Measurements from ENCODE around the gene MACROD2. TPM values are rescaled to one million over a fixed set of nuclear protein-coding genes. Genes with fewer than 3 reads are reported as not detected.

MACROD2 gene
- total RNA-seq, 1 donor from 2014 or later, result 2.5 TPM

DNA sequence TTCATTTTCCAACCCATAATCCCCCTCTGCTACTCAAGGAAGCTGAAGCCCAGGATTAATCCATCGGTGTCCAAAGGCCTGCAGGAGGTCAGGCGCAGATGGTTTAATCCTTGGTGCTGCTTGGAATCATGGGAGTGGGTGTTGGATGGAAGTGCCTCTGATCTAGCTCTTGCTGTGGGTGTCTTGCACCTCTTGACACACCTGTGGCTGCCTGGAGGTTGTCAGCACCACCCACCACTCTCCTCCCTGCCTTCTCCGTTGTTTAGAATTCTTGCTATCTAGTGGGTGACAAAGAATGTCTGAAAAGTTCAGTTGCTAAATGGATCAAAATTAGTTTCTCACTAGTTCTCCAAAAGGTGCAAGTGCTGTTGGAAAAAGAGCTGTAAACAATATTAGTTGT is 1416.5 kb downstream of the MACROD2 start:
- no peak for DNase-seq (ENCODE audit: extremely low spot score, unreplicated experiment)
- no peak overlapping the region for H3K4me3 Mint-ChIP-seq (ENCODE audit: unreplicated experiment)
- no peaks in the 10 kb centered on the region for H3K4me1 Mint-ChIP-seq (ENCODE audit: unreplicated experiment)
- TF ChIP-seq, protein P1, sequence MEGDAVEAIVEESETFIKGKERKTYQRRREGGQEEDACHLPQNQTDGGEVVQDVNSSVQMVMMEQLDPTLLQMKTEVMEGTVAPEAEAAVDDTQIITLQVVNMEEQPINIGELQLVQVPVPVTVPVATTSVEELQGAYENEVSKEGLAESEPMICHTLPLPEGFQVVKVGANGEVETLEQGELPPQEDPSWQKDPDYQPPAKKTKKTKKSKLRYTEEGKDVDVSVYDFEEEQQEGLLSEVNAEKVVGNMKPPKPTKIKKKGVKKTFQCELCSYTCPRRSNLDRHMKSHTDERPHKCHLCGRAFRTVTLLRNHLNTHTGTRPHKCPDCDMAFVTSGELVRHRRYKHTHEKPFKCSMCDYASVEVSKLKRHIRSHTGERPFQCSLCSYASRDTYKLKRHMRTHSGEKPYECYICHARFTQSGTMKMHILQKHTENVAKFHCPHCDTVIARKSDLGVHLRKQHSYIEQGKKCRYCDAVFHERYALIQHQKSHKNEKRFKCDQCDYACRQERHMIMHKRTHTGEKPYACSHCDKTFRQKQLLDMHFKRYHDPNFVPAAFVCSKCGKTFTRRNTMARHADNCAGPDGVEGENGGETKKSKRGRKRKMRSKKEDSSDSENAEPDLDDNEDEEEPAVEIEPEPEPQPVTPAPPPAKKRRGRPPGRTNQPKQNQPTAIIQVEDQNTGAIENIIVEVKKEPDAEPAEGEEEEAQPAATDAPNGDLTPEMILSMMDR (IDR thresholded peaks at IDR 0.05), result no peak
- no peak overlapping the region for H3K27ac Mint-ChIP-seq (ENCODE audit: unreplicated experiment)
- H3K36me3 Mint-ChIP-seq (ENCODE audit: unreplicated experiment), result no peaks in the 10 kb centered on the region
- no peaks in the 10 kb centered on the region for H3K9me3 Mint-ChIP-seq (ENCODE audit: unreplicated experiment)
- H3K27me3 Mint-ChIP-seq (ENCODE audit: unreplicated experiment), result peaks cover 4% of the 10 kb centered on the region

DNA sequence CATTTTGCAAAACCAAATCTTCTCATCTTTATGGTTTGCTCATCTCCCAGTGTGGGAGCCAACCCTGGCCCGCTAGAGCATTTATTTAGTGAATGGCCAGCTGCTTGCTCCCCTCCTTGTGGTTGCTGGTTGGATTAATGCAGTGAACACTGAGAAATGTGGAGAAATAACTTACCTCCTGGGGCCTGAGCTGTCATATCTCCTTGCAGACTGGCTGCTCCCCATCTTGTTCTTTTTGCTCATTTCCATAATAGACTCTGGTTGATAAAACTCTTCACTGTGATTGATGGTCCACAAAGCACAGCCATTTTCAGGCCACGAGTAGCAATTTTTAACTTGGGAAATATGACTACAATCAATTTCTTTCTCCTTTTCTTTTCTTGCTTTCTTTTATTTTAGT is 1420.6 kb downstream of the MACROD2 start:
- no peak for DNase-seq (ENCODE audit: extremely low spot score, unreplicated experiment)
- Mint-ChIP-seq H3K36me3 (ENCODE audit: unreplicated experiment) (no peaks in the 10 kb centered on the region), H3K27ac (ENCODE audit: unreplicated experiment) (no peak overlapping the region), H3K27me3 (ENCODE audit: unreplicated experiment) (no peaks in the 10 kb centered on the region), H3K9me3 (ENCODE audit: unreplicated experiment) (no peaks in the 10 kb centered on the region), H3K4me3 (ENCODE audit: unreplicated experiment) (no peak overlapping the region), H3K4me1 (ENCODE audit: unreplicated experiment) (no peaks in the 10 kb centered on the region)
- TF ChIP-seq, protein P1 (IDR thresholded peaks at IDR 0.05), result no peak

DNA sequence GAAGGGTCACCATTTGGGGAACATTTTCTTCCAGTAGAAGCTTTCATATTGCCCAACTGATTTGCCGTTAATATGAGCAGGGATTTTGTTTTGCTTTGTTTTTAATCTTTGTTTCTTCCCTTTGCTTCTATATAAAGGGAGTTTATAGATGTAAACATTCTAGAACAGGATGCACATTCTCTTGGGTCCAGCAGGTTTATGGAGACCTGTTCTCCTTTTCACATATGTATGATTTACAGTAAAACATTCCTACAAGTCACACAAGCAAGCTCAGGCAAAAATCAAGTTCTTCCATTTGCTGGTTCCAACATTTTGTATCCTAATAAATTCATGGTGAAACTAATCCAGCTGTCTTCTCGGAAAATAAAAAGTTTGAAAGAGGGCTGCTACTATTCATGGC is 1424.5 kb downstream of the MACROD2 start:
- DNase-seq (ENCODE audit: extremely low spot score, unreplicated experiment), result no peak
- TF ChIP-seq, protein P1 (IDR thresholded peaks at IDR 0.05), result no peak
- Mint-ChIP-seq H3K27ac (ENCODE audit: unreplicated experiment) (no peak overlapping the region), H3K27me3 (ENCODE audit: unreplicated experiment) (no peaks in the 10 kb centered on the region), H3K9me3 (ENCODE audit: unreplicated experiment) (no peaks in the 10 kb centered on the region), H3K4me3 (ENCODE audit: unreplicated experiment) (no peak overlapping the region), H3K36me3 (ENCODE audit: unreplicated experiment) (no peaks in the 10 kb centered on the region), H3K4me1 (ENCODE audit: unreplicated experiment) (no peaks in the 10 kb centered on the region)

DNA sequence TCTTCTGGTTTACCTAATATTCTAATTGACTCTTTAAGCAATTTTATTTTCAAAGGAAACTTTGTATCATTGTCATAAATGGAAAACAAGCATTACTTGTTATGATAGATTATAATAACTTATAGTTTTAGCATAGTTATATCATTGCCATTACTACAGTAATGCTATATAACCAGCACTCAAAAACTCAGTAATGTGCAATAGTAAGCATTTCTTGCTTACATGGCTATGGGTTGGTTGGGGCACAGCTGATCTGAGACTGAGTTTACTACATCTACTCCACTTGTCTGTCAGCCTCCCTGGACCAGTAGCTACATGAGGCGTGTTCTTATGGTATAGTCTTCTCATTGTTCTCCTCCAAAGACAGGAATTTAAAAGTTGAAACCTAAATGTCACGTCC is 1427.7 kb downstream of the MACROD2 start:
- no peak overlapping the region for H3K27ac Mint-ChIP-seq (ENCODE audit: unreplicated experiment)
- no peak overlapping the region for H3K4me3 Mint-ChIP-seq (ENCODE audit: unreplicated experiment)
- H3K4me1 Mint-ChIP-seq (ENCODE audit: unreplicated experiment), result no peaks in the 10 kb centered on the region
- DNase-seq (ENCODE audit: extremely low spot score, unreplicated experiment), result no peak
- no peaks in the 10 kb centered on the region for H3K27me3 Mint-ChIP-seq (ENCODE audit: unreplicated experiment)
- H3K9me3 Mint-ChIP-seq (ENCODE audit: unreplicated experiment), result peaks cover 4% of the 10 kb centered on the region
- TF ChIP-seq, protein P1 (IDR thresholded peaks at IDR 0.05), result no peak
- H3K36me3 Mint-ChIP-seq (ENCODE audit: unreplicated experiment), result no peaks in the 10 kb centered on the region

DNA sequence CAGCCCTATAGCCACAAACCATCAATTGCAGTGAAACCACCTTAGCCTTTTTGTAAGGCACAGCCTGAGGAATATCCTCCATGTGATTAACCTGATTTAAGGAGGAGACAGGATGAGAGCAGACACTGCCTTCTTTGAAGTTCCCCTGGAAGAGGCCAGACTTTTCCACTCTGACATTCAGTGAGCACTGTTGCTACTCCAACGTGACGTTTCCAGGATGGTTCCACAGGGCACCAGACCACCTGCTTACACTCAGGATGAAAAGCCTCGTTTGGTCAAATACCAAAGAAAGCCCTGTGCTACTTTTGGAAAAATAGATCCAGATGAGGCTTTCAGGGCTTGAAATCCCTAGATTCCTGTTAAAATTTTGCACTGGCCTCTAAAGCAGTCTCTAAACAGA is 1444.2 kb downstream of the MACROD2 start:
- TF ChIP-seq, protein P1 (IDR thresholded peaks at IDR 0.05), result no peak
- DNase-seq (ENCODE audit: extremely low spot score, unreplicated experiment), result no peak
- Mint-ChIP-seq H3K27ac (ENCODE audit: unreplicated experiment) (no peak overlapping the region), H3K27me3 (ENCODE audit: unreplicated experiment) (no peaks in the 10 kb centered on the region), H3K4me1 (ENCODE audit: unreplicated experiment) (peaks cover 1% of the 10 kb centered on the region), H3K36me3 (ENCODE audit: unreplicated experiment) (no peaks in the 10 kb centered on the region), H3K4me3 (ENCODE audit: unreplicated experiment) (no peak overlapping the region), H3K9me3 (ENCODE audit: unreplicated experiment) (no peaks in the 10 kb centered on the region)

Measured in osteocyte (in vitro differentiated cells).